Smooth muscle cell (in vitro differentiated cells): ENCODE measurements around the gene SHF. TPM values are rescaled to one million over a fixed set of nuclear protein-coding genes. Genes with fewer than 3 reads are reported as not detected.

Experiments
- DNase-seq: peaks from one replicate; lab custom pipeline; 2025; ENCODE audit not compliant: unreplicated experiment; lab: John Stamatoyannopoulos, UW
- H2AFZ ChIP-seq: fragments of 200-600 bp; sonication (generic); 2 replicates; pipeline ENCODE4 v1.6.0; 2016; ENCODE audit warnings: antibody characterized with exemption, low read depth, mild to moderate bottlenecking
- H3F3A ChIP-seq: fragments of 200-600 bp; sonication (generic); 2 replicates; pipeline ENCODE4 v1.6.0; 2017; ENCODE audit warnings: antibody characterized with exemption, low read depth
- H3K27ac ChIP-seq: fragments of 200-600 bp; sonication (generic); 2 replicates; pipeline ENCODE4 v1.5.1; 2016; ENCODE audit warnings: low read depth, mild to moderate bottlenecking
- H3K27me3 ChIP-seq: fragments of 200-600 bp; sonication (generic); 2 replicates; pipeline ENCODE4 v1.6.1; 2016; ENCODE audit warnings: low read depth, mild to moderate bottlenecking
- H3K36me3 ChIP-seq: fragments of 200-600 bp; sonication (generic); 2 replicates; pipeline ENCODE4 v1.5.1; 2016; ENCODE audit warnings: low read depth
- H3K4me1 ChIP-seq: fragments of 200-600 bp; sonication (generic); 2 replicates; pipeline ENCODE4 v1.5.1; 2016; ENCODE audit warnings: low read depth
- H3K4me2 ChIP-seq: fragments of 200-600 bp; sonication (generic); 2 replicates; pipeline ENCODE4 v1.6.0; 2016; ENCODE audit warnings: mild to moderate bottlenecking
- H3K4me3 ChIP-seq: fragments of 200-600 bp; sonication (generic); 2 replicates; pipeline ENCODE4 v1.5.1; 2016; ENCODE audit warnings: mild to moderate bottlenecking
- H3K79me2 ChIP-seq: fragments of 200-600 bp; sonication (generic); 2 replicates; pipeline ENCODE4 v1.6.0; 2016; ENCODE audit warnings: low read depth, mild to moderate bottlenecking
- H3K9ac ChIP-seq: fragments of 200-600 bp; sonication (generic); 2 replicates; pipeline ENCODE4 v1.6.0; 2016; ENCODE audit warnings: low read depth
- H3K9me3 ChIP-seq: fragments of 200-600 bp; sonication (generic); replicated peaks from 2 replicates; pipeline ENCODE4 v1.5.1; 2016; ENCODE audit warnings: low read depth
- H4K20me1 ChIP-seq: fragments of 200-600 bp; sonication (generic); 2 replicates; pipeline ENCODE4 v1.6.0; 2016; ENCODE audit warnings: low read depth
- WGBS: methylation state at CpG from one replicate; pipeline ENCODE4 v1.1.7; 2016; ENCODE audit warnings: low lambda C conversion rate; 5-methylcytosine and 5-hydroxymethylcytosine counted together
- polyA plus RNA-seq: library from polyadenylated mRNA; unstranded; fragments of >200 nt; fragmentation: Nextera tagmentation; extraction: Ambion mirVana; gene quantifications from 2 replicates; pipeline ENCODE4 v1.2.1, GENCODE V29; 2016
- total RNA-seq: library from RNA; depleted of rRNA; stranded (reverse); fragments of >200 nt; gene quantifications from 2 replicates; pipeline ENCODE4 v1.2.3, GENCODE V29; 2014
- TF ChIP-seq, protein P1 (sequence below): fragments of 200-600 bp; sonication (generic); IDR thresholded peaks from 2 replicates; pipeline ENCODE4 v1.5.1; 2017; ENCODE audit warnings: borderline replicate concordance, mild to moderate bottlenecking, antibody characterized with exemption; ENCODE audit not compliant: insufficient read depth, poor library complexity, severe bottlenecking

Gene SHF
- total and polyA plus RNA-seq, 2 experiments from 2014 or later: 16.4 to 41.3 TPM

GRCh38 chr15:45197512-45197911 lies 9.7 kb upstream of the SHF start:
- H3K36me3 ChIP-seq: no peaks in the 10 kb centered on the region
- no peak for DNase-seq
- no peaks in the 10 kb centered on the region for H3K79me2 ChIP-seq
- peaks cover 4% of the 10 kb centered on the region for H3K4me1 ChIP-seq
- no peaks in the 10 kb centered on the region for H4K20me1 ChIP-seq
- no peaks in the 10 kb centered on the region for H3K27me3 ChIP-seq
- H3K4me3 ChIP-seq: peak overlapping the region; percentile 57
- no peak overlapping the region for H3K9ac ChIP-seq
- TF ChIP-seq, protein P1, sequence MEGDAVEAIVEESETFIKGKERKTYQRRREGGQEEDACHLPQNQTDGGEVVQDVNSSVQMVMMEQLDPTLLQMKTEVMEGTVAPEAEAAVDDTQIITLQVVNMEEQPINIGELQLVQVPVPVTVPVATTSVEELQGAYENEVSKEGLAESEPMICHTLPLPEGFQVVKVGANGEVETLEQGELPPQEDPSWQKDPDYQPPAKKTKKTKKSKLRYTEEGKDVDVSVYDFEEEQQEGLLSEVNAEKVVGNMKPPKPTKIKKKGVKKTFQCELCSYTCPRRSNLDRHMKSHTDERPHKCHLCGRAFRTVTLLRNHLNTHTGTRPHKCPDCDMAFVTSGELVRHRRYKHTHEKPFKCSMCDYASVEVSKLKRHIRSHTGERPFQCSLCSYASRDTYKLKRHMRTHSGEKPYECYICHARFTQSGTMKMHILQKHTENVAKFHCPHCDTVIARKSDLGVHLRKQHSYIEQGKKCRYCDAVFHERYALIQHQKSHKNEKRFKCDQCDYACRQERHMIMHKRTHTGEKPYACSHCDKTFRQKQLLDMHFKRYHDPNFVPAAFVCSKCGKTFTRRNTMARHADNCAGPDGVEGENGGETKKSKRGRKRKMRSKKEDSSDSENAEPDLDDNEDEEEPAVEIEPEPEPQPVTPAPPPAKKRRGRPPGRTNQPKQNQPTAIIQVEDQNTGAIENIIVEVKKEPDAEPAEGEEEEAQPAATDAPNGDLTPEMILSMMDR: no peak
- H3F3A ChIP-seq: peaks cover 15% of the 10 kb centered on the region
- H2AFZ ChIP-seq: no peak overlapping the region
- no peak overlapping the region for H3K27ac ChIP-seq
- 89% methylated on average over 3 of the region's 3 CpGs for WGBS
- peak overlapping the region; percentile 82 for H3K4me2 ChIP-seq
- no peaks in the 10 kb centered on the region for H3K9me3 ChIP-seq

DNA sequence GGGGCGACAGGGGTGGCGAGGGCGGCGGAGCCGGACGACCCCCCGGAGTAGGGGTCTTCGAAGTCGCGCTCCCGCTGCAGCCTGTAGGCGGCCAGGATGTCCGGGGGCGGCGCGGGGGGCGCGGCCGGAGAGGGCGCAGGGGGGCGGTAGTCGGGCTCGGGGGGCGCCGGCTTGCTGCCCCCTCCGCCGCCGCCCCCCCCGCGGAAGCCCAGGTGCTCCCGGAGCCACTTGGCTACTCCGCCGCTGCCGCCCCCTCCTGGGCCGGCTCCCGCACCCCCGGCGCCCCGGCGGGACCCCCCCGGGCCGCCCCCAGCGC lies 230 bp downstream of the SHF start:
- Histone ChIP-seq H3K9ac (no peak overlapping the region), H3K4me2 (peak overlapping the region; percentile 93), H3K36me3 (no peaks in the 10 kb centered on the region), H3K27me3 (peaks cover 8% of the 10 kb centered on the region), H3K27ac (no peak overlapping the region), H3K9me3 (no peaks in the 10 kb centered on the region), H2AFZ (peak overlapping the region; percentile 36), H3K79me2 (peaks cover 9% of the 10 kb centered on the region), H3K4me1 (peaks cover 27% of the 10 kb centered on the region), H3K4me3 (peak overlapping the region; percentile 76), H3F3A (no peaks in the 10 kb centered on the region), H4K20me1 (peaks cover 32% of the 10 kb centered on the region)
- TF ChIP-seq, protein P1: no peak
- 5% methylated on average over 7 of the region's 43 CpGs for WGBS
- no peak for DNase-seq

GRCh38 chr15:45186771-45187577 lies 792 bp downstream of the SHF start:
- Histone ChIP-seq H3K36me3 (no peaks in the 10 kb centered on the region), H3K4me3 (peak overlapping the region; percentile 76), H2AFZ (peak overlapping the region; percentile 36), H3K79me2 (peaks cover 15% of the 10 kb centered on the region), H4K20me1 (peaks cover 38% of the 10 kb centered on the region), H3K27me3 (peaks cover 8% of the 10 kb centered on the region), H3K4me2 (peak overlapping the region; percentile 93), H3K4me1 (peaks cover 27% of the 10 kb centered on the region), H3K9ac (peak overlapping the region; percentile 5), H3K9me3 (no peaks in the 10 kb centered on the region), H3K27ac (peak overlapping the region; percentile 45), H3F3A (no peaks in the 10 kb centered on the region)
- TF ChIP-seq, protein P1: no peak
- 7% methylated on average over 36 of the region's 42 CpGs for WGBS
- DNase-seq: no peak
